PC-9 (cell line): ENCODE results near the gene AADACL3. TPM values are rescaled to one million over a fixed set of nuclear protein-coding genes. Genes with fewer than 3 reads are reported as not detected.

Source experiments
- BruUV-seq: library from RNA; stranded (reverse); fragments of 400-500 nt; replicated peaks from 2 replicates; lab custom pipeline; 2021; lab: Mats Ljungman, UMichigan
- CTCF ChIA-PET: fragments of 300-600 bp; sonication (Branson Sonifier 250); formaldehyde crosslinking; loops from one replicate; lab custom pipeline; 2022; ENCODE audit warnings: antibody characterized with exemption; lab: Charles Lee
- POLR2A ChIA-PET: fragments of 300-600 bp; sonication (Branson Sonifier 250); formaldehyde crosslinking; loops from one replicate; lab custom pipeline; 2022; ENCODE audit warnings: antibody characterized with exemption; ENCODE audit not compliant: unreplicated experiment; lab: Charles Lee
- DNase-seq, 2 experiments: peaks; one replicate each; pipeline versions ENCODE4 v3.0.0 to v3.0.0-alpha.2; 2015 to 2022; ENCODE audit warnings: mixed read lengths in 1 of 2
- H2AFZ ChIP-seq: fragments of 200-600 bp; sonication (generic); 2 replicates; pipeline ENCODE4 v1.8.1; 2017; ENCODE audit warnings: antibody characterized with exemption
- H3F3A ChIP-seq: fragments of 200-600 bp; sonication (generic); 2 replicates; pipeline ENCODE4 v1.8.1; 2017; ENCODE audit warnings: antibody characterized with exemption, mild to moderate bottlenecking, low read depth; ENCODE audit not compliant: insufficient read depth
- H3K27ac ChIP-seq: fragments of 200-600 bp; sonication (generic); 2 replicates; pipeline ENCODE4 v1.6.1; 2016; ENCODE audit warnings: mixed run types
- H3K27me3 ChIP-seq: fragments of 200-600 bp; sonication (generic); 2 replicates; pipeline ENCODE4 v1.6.1; 2016; ENCODE audit warnings: low read depth, mixed run types; ENCODE audit not compliant: insufficient read depth
- H3K36me3 ChIP-seq: fragments of 200-600 bp; sonication (generic); 2 replicates; pipeline ENCODE4 v1.6.1; 2016; ENCODE audit warnings: low read depth, mixed run types
- H3K4me1 ChIP-seq: fragments of 200-600 bp; sonication (generic); replicated peaks from 2 replicates; pipeline ENCODE4 v1.6.1; 2016; ENCODE audit warnings: mixed run types; ENCODE audit not compliant: insufficient read depth
- H3K4me2 ChIP-seq: fragments of 200-600 bp; sonication (generic); 2 replicates; pipeline ENCODE4 v1.6.1; 2017; ENCODE audit warnings: mixed run types
- H3K4me3 ChIP-seq: fragments of 200-600 bp; sonication (generic); 2 replicates; pipeline ENCODE4 v1.6.1; 2016; ENCODE audit warnings: mixed run types
- H3K79me2 ChIP-seq: fragments of 200-600 bp; sonication (generic); 2 replicates; pipeline ENCODE4 v1.6.1; 2017; ENCODE audit warnings: low read depth, mixed run types
- H3K9me2 ChIP-seq: fragments of 200-600 bp; sonication (generic); 2 replicates; pipeline ENCODE4 v1.8.1; 2017; ENCODE audit warnings: mild to moderate bottlenecking; ENCODE audit not compliant: insufficient read depth
- H3K9me3 ChIP-seq: fragments of 200-600 bp; sonication (generic); 2 replicates; pipeline ENCODE4 v1.8.1; 2016; ENCODE audit warnings: low read depth; ENCODE audit not compliant: insufficient read depth
- H4K20me1 ChIP-seq: fragments of 200-600 bp; sonication (generic); 2 replicates; pipeline ENCODE4 v1.8.1; 2017; ENCODE audit not compliant: insufficient read depth
- EZH2 ChIP-seq: fragments of 200-600 bp; sonication (generic); IDR thresholded peaks from 2 replicates; pipeline ENCODE4 v1.8.0; 2017; ENCODE audit warnings: antibody characterized with exemption, low read depth
- intact Hi-C: fragments of 100-400 bp; cut with micrococcal nuclease; formaldehyde crosslinking; loops from one replicate; pipeline ENCODE4 v1.10.0; 2022; ENCODE audit not compliant: unreplicated experiment
- total RNA-seq: library from RNA; stranded (reverse); gene quantifications from 2 replicates; pipeline ENCODE4 v1.2.3, GENCODE V29; 2021
- TF ChIP-seq, protein P1 (sequence below): fragments of 200-600 bp; sonication (generic); conservative IDR thresholded peaks from 2 replicates; pipeline ENCODE4 v1.6.1; 2017; ENCODE audit warnings: mixed run types, antibody characterized with exemption, mild to moderate bottlenecking, moderate library complexity

The AADACL3 gene
- total RNA-seq, 1 experiment from 2014 or later, result not detected

DNA sequence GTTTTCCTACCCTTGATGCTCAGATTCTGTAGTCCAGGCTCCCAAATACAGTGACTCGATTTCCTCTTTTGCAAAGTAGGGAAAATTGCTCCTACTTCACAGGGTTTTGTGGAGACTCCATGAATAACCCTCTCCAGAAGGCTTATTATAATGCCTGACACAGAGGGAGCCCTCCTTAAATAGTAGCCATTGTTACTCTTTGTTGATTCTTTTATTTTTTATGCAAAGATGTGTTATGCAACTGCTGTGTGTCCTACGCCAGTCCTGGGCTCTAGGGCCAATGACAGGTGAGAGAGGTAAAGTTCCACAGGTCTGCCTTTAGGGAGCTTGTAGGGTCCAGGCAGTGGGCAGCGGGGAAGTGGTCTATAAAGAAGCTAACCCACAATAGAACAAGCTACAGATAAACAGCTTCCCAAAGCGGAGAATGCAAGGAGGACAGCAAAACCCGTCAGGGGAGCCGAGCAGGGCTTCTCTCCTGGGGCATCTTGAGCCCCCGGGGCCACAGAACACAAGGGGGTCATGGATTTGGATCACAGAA lies 1.5 kb downstream of the AADACL3 start:
- Histone ChIP-seq H3K36me3 (no peaks in the 10 kb centered on the region), H3K9me3 (no peaks in the 10 kb centered on the region), H4K20me1 (no peaks in the 10 kb centered on the region), H3K4me1 (no peaks in the 10 kb centered on the region), H3K27ac (no peak overlapping the region), H3K27me3 (no peaks in the 10 kb centered on the region), H3K79me2 (no peaks in the 10 kb centered on the region), H3K9me2 (no peaks in the 10 kb centered on the region), H2AFZ (no peak overlapping the region), H3K4me2 (no peak overlapping the region), H3K4me3 (no peak overlapping the region), H3F3A (no peaks in the 10 kb centered on the region)
- BruUV-seq, result no TSS peak
- POLR2A ChIA-PET, result no interaction called here
- TF ChIP-seq, protein P1, sequence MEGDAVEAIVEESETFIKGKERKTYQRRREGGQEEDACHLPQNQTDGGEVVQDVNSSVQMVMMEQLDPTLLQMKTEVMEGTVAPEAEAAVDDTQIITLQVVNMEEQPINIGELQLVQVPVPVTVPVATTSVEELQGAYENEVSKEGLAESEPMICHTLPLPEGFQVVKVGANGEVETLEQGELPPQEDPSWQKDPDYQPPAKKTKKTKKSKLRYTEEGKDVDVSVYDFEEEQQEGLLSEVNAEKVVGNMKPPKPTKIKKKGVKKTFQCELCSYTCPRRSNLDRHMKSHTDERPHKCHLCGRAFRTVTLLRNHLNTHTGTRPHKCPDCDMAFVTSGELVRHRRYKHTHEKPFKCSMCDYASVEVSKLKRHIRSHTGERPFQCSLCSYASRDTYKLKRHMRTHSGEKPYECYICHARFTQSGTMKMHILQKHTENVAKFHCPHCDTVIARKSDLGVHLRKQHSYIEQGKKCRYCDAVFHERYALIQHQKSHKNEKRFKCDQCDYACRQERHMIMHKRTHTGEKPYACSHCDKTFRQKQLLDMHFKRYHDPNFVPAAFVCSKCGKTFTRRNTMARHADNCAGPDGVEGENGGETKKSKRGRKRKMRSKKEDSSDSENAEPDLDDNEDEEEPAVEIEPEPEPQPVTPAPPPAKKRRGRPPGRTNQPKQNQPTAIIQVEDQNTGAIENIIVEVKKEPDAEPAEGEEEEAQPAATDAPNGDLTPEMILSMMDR, result no peak
- TF ChIP-seq EZH2, result no peak
- CTCF ChIA-PET, result no interaction called here
- intact Hi-C loops, result no loop called here
- DNase-seq, result no peak

DNA sequence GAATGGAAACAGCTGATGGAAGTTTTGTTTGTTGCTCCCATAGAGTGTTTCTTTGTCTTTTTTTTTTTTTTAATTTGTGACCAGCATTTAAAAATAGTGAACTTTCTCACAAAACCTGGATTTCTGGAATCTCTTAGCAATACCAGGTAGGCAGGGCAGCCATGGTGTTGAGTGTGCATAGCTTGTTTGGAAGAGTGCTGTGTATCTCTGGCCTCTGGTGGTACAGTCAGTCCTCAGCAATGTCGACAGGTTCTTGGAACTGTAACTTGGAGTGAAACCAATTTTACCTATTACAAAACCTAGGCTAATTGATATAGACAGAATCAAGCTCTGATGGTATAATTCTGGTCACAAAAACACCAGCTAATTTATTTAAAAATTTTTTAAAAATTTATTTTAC lies 6.7 kb downstream of the AADACL3 start:
- Histone ChIP-seq H3K9me3 (no peaks in the 10 kb centered on the region), H4K20me1 (no peaks in the 10 kb centered on the region), H3K4me1 (no peaks in the 10 kb centered on the region), H3F3A (no peaks in the 10 kb centered on the region), H2AFZ (no peak overlapping the region), H3K79me2 (no peaks in the 10 kb centered on the region), H3K4me3 (no peak overlapping the region), H3K27ac (no peak overlapping the region), H3K4me2 (no peak overlapping the region), H3K9me2 (no peaks in the 10 kb centered on the region), H3K27me3 (peaks cover 9% of the 10 kb centered on the region; the same call in 1 of the 2 replicates), H3K36me3 (no peaks in the 10 kb centered on the region)
- intact Hi-C loops, result no loop called here
- DNase-seq, result no peak
- POLR2A ChIA-PET, result no interaction called here
- TF ChIP-seq, protein P1, result no peak
- no peak for TF ChIP-seq EZH2
- CTCF ChIA-PET, result no interaction called here
- no TSS peak for BruUV-seq

DNA sequence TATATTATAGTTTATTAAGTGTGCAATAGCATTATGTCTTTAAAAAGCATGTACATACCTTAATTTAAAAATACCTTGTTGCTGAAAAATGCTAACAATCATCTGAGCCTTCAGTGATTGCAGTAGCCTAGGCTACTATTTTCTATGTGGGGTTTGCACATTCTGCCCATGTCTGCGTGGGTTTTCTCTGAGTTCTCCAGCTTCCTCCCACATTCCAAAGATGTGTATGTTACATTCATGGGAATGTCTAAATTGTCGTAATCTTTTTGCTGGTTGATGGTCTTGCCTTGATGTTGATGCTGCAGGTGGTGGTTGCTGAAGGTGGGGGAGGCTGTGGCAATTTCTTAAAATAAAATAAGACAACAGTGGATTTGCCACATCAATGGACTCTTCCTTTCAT lies 12.5 kb downstream of the AADACL3 start:
- Histone ChIP-seq H4K20me1 (no peaks in the 10 kb centered on the region), H2AFZ (no peak overlapping the region)
- no TSS peak for BruUV-seq

More for the DNA sequence above, 12.5 kb downstream of the AADACL3 start:
- Histone ChIP-seq H3K9me3 (no peaks in the 10 kb centered on the region), H3K27me3 (peaks cover 9% of the 10 kb centered on the region; the same call in 1 of the 2 replicates), H3K4me3 (no peak overlapping the region), H3K27ac (no peak overlapping the region), H3K79me2 (no peaks in the 10 kb centered on the region), H3K9me2 (no peaks in the 10 kb centered on the region), H3K36me3 (no peaks in the 10 kb centered on the region), H3K4me1 (no peaks in the 10 kb centered on the region), H3K4me2 (no peak overlapping the region), H3F3A (no peaks in the 10 kb centered on the region)
- POLR2A ChIA-PET, result no interaction called here
- CTCF ChIA-PET, result no interaction called here
- intact Hi-C loops, result no loop called here
- DNase-seq, result no peak
- TF ChIP-seq, protein P1, result no peak
- TF ChIP-seq EZH2, result no peak
